ENCODE measurements around the gene NKD2.

Gene NKD2

DNA sequence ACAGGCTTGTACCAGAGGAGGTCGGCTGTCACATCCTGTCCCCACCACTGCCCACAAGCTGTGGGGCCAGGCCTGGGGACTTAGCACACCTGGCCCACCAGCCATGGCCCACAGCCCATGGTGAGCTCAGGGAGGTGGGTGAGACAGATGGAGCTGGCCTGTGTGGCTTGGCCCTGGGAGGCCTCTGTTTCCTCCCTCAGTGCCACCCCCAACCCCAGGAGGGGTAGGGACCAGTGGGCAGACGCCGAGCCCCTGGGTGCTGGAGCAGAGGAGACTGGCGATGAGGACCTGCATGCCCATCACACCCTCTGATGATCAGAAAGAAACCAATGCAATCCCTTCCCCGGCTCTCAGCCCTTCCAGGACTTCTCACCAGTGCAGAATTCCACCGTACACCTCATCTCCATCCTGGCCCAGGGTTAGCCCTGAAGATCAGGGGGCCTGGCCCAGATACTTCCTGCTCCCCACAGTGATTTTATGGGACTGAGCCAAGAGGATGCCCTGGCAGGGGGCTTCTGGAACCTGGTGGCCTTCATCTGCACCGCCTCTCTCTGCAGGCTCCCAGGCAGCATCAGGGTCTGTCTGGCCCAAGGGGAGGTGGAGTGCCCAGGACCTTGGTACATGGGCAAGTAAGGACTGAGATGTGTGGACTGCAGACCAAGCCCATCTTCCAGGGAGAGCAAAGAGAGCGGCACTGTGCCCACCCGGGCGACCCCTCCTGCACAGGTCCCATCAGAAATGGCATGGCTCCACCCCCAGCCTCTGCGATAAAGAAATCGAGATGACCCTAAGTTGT is 16.9 kb upstream of the NKD2 start:
- no peak for DNase-seq (ENCODE audit: extremely low read depth, low read depth)
- H3K4me3 ChIP-seq (replicated peaks; ENCODE audit: low read depth, low read length), result no peak overlapping the region
- TF ChIP-seq, protein P1, sequence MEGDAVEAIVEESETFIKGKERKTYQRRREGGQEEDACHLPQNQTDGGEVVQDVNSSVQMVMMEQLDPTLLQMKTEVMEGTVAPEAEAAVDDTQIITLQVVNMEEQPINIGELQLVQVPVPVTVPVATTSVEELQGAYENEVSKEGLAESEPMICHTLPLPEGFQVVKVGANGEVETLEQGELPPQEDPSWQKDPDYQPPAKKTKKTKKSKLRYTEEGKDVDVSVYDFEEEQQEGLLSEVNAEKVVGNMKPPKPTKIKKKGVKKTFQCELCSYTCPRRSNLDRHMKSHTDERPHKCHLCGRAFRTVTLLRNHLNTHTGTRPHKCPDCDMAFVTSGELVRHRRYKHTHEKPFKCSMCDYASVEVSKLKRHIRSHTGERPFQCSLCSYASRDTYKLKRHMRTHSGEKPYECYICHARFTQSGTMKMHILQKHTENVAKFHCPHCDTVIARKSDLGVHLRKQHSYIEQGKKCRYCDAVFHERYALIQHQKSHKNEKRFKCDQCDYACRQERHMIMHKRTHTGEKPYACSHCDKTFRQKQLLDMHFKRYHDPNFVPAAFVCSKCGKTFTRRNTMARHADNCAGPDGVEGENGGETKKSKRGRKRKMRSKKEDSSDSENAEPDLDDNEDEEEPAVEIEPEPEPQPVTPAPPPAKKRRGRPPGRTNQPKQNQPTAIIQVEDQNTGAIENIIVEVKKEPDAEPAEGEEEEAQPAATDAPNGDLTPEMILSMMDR (IDR thresholded peaks at IDR 0.05; ENCODE audit: low read depth, low read length, missing control alignments), result no peak

DNA sequence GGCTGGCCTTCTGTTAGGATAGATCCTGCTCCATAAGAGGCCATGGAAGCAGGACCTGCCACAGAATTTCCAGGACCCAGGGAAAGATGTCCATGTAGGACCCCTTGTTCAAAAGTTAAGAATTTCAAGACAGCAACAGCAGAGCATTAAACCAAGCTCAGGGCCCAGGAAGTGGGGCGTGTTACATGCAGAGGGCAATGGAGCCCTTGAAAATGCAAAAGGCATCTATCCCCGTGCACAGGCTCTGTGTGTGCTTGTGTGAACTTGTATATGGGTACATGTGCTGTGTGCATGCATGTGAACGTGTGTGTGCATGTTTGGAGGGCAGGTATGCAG is 14.4 kb upstream of the NKD2 start:
- no peak for DNase-seq (ENCODE audit: extremely low read depth, low read depth)
- TF ChIP-seq, protein P1 (IDR thresholded peaks at IDR 0.05; ENCODE audit: low read depth, low read length, missing control alignments), result no peak
- no peak overlapping the region for H3K4me3 ChIP-seq (replicated peaks; ENCODE audit: low read depth, low read length)

DNA sequence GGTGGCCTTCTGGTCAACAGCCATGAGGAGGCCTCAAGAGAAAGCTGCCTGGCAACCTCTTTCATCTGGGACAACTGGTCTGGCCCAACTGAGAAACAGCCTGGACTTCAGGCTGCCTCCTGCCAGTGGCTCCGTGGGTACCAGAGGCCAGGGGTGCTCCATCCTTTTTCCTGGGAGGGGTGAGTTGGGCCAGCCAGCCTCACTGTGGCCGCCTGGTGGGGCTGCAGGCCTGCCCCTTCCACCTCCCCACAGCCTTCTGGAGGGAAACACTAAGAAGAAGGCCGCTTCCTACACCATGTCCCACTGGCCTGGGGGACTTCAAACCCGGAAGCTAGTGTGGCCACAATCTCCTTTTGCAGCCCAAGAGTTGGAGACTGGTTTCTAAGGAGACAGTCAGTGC is 13.8 kb upstream of the NKD2 start:
- TF ChIP-seq, protein P1 (IDR thresholded peaks at IDR 0.05; ENCODE audit: low read depth, low read length, missing control alignments), result no peak
- DNase-seq (ENCODE audit: extremely low read depth, low read depth), result no peak

DNA sequence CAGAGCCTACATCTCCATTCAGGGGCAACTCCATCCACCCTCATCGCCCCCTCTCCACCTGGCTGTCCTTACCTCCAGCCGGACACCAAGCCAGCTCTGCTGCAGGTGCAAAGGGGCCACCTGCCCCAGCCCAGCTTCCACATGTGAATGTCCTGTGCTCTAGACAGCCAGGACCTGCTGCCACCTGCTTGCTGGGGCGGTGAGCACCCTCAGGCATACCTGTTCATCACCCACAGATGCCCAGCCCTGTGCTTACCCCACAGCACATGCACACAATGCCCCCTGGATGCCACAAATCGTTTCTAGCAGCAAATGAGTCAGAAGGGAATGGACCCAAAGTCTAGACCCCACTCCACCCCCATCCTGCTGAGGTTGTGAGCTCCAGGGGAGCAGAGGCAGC is 13.3 kb upstream of the NKD2 start:
- H3K4me3 ChIP-seq (replicated peaks; ENCODE audit: low read depth, low read length), result no peak overlapping the region
- no peak for DNase-seq (ENCODE audit: extremely low read depth, low read depth)
- TF ChIP-seq, protein P1 (IDR thresholded peaks at IDR 0.05; ENCODE audit: low read depth, low read length, missing control alignments), result no peak

More for the DNA sequence above, 13.8 kb upstream of the NKD2 start:
- no peak overlapping the region for H3K4me3 ChIP-seq (replicated peaks; ENCODE audit: low read depth, low read length)

DNA sequence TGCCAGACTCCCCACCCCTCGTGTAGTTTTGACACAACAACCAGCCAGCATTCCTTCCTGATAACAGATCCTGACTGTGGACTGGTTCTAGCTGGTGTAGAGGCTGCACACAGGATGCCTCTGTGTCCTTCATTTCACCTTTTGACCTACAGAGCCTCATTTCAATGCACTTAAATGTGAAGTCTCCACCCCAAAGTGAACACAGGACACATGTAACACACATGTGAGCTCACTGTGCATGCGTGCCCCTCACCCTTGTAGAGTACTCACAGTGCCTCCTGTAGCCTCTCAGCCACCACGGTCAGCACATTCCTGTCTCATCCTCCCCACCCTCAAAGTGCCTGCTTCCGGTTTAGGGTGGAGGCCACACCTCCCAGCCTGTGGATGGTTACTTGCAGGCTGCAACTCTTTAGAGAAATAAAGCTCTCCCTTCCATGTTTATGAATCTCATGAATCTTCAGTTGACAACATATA is 11.6 kb upstream of the NKD2 start:
- H3K4me3 ChIP-seq (replicated peaks; ENCODE audit: low read depth, low read length), result no peak overlapping the region
- TF ChIP-seq, protein P1 (IDR thresholded peaks at IDR 0.05; ENCODE audit: low read depth, low read length, missing control alignments), result no peak
- no peak for DNase-seq (ENCODE audit: extremely low read depth, low read depth)

DNA sequence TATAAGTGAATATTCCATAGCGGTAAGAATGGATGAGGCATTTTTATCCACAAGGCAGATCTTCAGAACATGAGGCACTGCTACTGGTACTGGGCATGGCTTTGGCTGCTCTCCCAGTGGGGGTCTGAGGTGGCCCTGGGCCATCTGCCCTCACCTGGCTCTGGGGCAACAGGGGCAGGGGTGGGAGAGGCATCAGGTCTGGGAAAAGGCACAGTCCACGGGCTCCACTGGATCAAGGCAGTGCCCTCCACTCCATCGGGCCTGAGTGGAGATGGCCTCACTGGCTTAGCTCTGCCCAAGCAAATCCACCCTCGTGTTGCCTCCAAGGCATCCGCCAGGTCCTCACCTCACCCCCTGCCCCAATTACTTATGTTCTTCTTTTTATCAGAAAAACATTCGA is 10.9 kb upstream of the NKD2 start:
- H3K4me3 ChIP-seq (replicated peaks; ENCODE audit: low read depth, low read length), result no peak overlapping the region
- DNase-seq (ENCODE audit: extremely low read depth, low read depth), result no peak
- TF ChIP-seq, protein P1 (IDR thresholded peaks at IDR 0.05; ENCODE audit: low read depth, low read length, missing control alignments), result no peak
